ENCODE data around the gene CCDC6. TPM values are rescaled to one million over a fixed set of nuclear protein-coding genes. Genes with fewer than 3 reads are reported as not detected.

Gene CCDC6
- polyA plus RNA-seq, 1 donor from 2014 or later = 20.1 TPM

GRCh38 chr10:59819683-59820082 is 86.7 kb downstream of the CCDC6 start:
- H3K9ac ChIP-seq (ENCODE audit: low read length) = no peak overlapping the region
- H2AFZ ChIP-seq (ENCODE audit: low read depth, low read length) = no peak overlapping the region
- no peaks in the 10 kb centered on the region for H3F3A ChIP-seq (ENCODE audit: insufficient read depth, low read length, poor library complexity, severe bottlenecking)
- peaks cover 5% of the 10 kb centered on the region for H3K79me2 ChIP-seq (replicated peaks; ENCODE audit: insufficient read depth, low read length)
- H3K36me3 ChIP-seq (ENCODE audit: insufficient read depth, low read length) = no peaks in the 10 kb centered on the region
- H3K27me3 ChIP-seq (ENCODE audit: insufficient read depth, low read depth, low read length) = no peaks in the 10 kb centered on the region
- TF ChIP-seq EP300 (conservative IDR thresholded peaks at IDR 0.05; ENCODE audit: poor library complexity, severe bottlenecking) (no peak), TAF1 (IDR thresholded peaks at IDR 0.05; ENCODE audit: low read depth) (no peak), EZH2 (IDR thresholded peaks at IDR 0.05; ENCODE audit: borderline replicate concordance, insufficient read depth, low read length, poor library complexity, severe bottlenecking) (no peak)
- no peaks in the 10 kb centered on the region for H3K9me2 ChIP-seq (ENCODE audit: insufficient read depth, low read length)
- no peak overlapping the region for H3K4me2 ChIP-seq (ENCODE audit: low read length)
- no peak overlapping the region for H3K27ac ChIP-seq (ENCODE audit: low read length)
- H3K4me3 ChIP-seq (ENCODE audit: low read length) = no peak overlapping the region
- H3K9me3 ChIP-seq (ENCODE audit: low read length) = no peaks in the 10 kb centered on the region
- H4K20me1 ChIP-seq (ENCODE audit: insufficient read depth) = no peaks in the 10 kb centered on the region

- Histone ChIP-seq H3K36me3 (ENCODE audit: insufficient read depth, low read length) (no peaks in the 10 kb centered on the region), H3K79me2 (replicated peaks; ENCODE audit: insufficient read depth, low read length) (peaks cover 5% of the 10 kb centered on the region), H4K20me1 (ENCODE audit: insufficient read depth) (no peaks in the 10 kb centered on the region), H3K4me3 (ENCODE audit: low read length) (no peak overlapping the region), H3K4me2 (ENCODE audit: low read length) (no peak overlapping the region), H3K27me3 (ENCODE audit: insufficient read depth, low read depth, low read length) (no peaks in the 10 kb centered on the region), H3K9me3 (ENCODE audit: low read length) (no peaks in the 10 kb centered on the region), H2AFZ (ENCODE audit: low read depth, low read length) (no peak overlapping the region), H3K27ac (ENCODE audit: low read length) (no peak overlapping the region), H3K9ac (ENCODE audit: low read length) (no peak overlapping the region), H3K9me2 (ENCODE audit: insufficient read depth, low read length) (no peaks in the 10 kb centered on the region), H3F3A (ENCODE audit: insufficient read depth, low read length, poor library complexity, severe bottlenecking) (no peaks in the 10 kb centered on the region)
- TF ChIP-seq POLR2AphosphoS5 (IDR thresholded peaks at IDR 0.05) (no peak), SMC3 (conservative IDR thresholded peaks at IDR 0.05; ENCODE audit: poor library complexity) (no peak), EZH2 (IDR thresholded peaks at IDR 0.05; ENCODE audit: borderline replicate concordance, insufficient read depth, low read length, poor library complexity, severe bottlenecking) (no peak), MXI1 (conservative IDR thresholded peaks at IDR 0.05; ENCODE audit: poor library complexity, severe bottlenecking) (no peak), EP300 (conservative IDR thresholded peaks at IDR 0.05; ENCODE audit: poor library complexity, severe bottlenecking) (no peak), CTCF (IDR thresholded peaks at IDR 0.05; ENCODE audit: poor library complexity, severe bottlenecking) (no peak), RAD21 (conservative IDR thresholded peaks at IDR 0.05) (no peak), TAF1 (IDR thresholded peaks at IDR 0.05; ENCODE audit: low read depth) (no peak), REST (IDR thresholded peaks at IDR 0.05; ENCODE audit: borderline replicate concordance) (no peak)
Observed at GRCh38 chr10:59819265-59819664, 87.1 kb downstream of the CCDC6 start.

Measured in neural cell (in vitro differentiated cells).